ENCODE measurements around the gene NPNT. TPM values are rescaled to one million over a fixed set of nuclear protein-coding genes. Genes with fewer than 3 reads are reported as not detected.

The NPNT gene
- total RNA-seq, 1 donor from 2014 or later = not detected

DNA sequence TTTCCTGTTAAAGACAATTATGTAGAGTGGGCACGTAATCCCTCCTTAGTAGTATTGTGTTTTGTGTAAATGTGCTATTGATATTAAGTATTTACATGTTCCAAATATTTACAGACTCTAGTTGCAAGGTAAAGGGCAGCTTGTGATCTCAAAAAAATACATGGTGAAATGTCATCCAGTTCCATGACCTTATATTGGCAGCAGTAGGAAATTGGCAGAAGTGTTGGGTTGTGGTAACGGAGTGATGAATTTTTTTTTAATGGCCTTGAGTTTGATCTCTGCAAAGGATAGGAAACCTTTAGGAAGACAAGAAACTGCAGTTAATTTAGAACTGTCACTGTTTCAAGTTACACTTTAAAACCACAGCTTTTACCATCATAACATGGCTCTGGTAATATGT lies 74.3 kb downstream of the NPNT start:
- H3K4me3 Mint-ChIP-seq = no peak overlapping the region
- no peak overlapping the region for H3K9ac ChIP-seq
- no peaks in the 10 kb centered on the region for H4K20me1 ChIP-seq (ENCODE audit: low read depth)
- H3K4me1 ChIP-seq = peaks cover 12% of the 10 kb centered on the region
- no peaks in the 10 kb centered on the region for H3K9me3 ChIP-seq (ENCODE audit: low read depth)
- no peaks in the 10 kb centered on the region for H3K36me3 Mint-ChIP-seq
- no peaks in the 10 kb centered on the region for H3K9me3 Mint-ChIP-seq
- no peaks in the 10 kb centered on the region for H3F3A ChIP-seq (ENCODE audit: low read depth)
- H3K27me3 ChIP-seq = no peaks in the 10 kb centered on the region
- TF ChIP-seq EZH2phosphoT487 (IDR thresholded peaks at IDR 0.05) = no peak
- TF ChIP-seq, protein P1, sequence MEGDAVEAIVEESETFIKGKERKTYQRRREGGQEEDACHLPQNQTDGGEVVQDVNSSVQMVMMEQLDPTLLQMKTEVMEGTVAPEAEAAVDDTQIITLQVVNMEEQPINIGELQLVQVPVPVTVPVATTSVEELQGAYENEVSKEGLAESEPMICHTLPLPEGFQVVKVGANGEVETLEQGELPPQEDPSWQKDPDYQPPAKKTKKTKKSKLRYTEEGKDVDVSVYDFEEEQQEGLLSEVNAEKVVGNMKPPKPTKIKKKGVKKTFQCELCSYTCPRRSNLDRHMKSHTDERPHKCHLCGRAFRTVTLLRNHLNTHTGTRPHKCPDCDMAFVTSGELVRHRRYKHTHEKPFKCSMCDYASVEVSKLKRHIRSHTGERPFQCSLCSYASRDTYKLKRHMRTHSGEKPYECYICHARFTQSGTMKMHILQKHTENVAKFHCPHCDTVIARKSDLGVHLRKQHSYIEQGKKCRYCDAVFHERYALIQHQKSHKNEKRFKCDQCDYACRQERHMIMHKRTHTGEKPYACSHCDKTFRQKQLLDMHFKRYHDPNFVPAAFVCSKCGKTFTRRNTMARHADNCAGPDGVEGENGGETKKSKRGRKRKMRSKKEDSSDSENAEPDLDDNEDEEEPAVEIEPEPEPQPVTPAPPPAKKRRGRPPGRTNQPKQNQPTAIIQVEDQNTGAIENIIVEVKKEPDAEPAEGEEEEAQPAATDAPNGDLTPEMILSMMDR (IDR thresholded peaks at IDR 0.05) = no peak
- TF ChIP-seq EZH2 (IDR thresholded peaks at IDR 0.05) = no peak
- no peaks in the 10 kb centered on the region for H3K36me3 ChIP-seq
- H3K79me2 ChIP-seq (ENCODE audit: low read depth) = no peaks in the 10 kb centered on the region
- no peak overlapping the region for H3K27ac ChIP-seq
- no peak overlapping the region for H2AFZ ChIP-seq (replicated peaks)
- no peak for DNase-seq (ENCODE audit: low spot score)
- H3K4me3 ChIP-seq = no peak overlapping the region
- H3K4me1 Mint-ChIP-seq = peaks cover 5% of the 10 kb centered on the region
- H3K27ac Mint-ChIP-seq = no peak overlapping the region
- no peaks in the 10 kb centered on the region for H3K27me3 Mint-ChIP-seq (ENCODE audit: insufficient read depth, low read depth)
- no peak overlapping the region for H3K4me2 ChIP-seq

GRCh38 chr4:105970371-105970770 lies 75.1 kb downstream of the NPNT start:
- H3K9me3 Mint-ChIP-seq = no peaks in the 10 kb centered on the region
- Histone ChIP-seq H3K79me2 (ENCODE audit: low read depth) (no peaks in the 10 kb centered on the region), H4K20me1 (ENCODE audit: low read depth) (no peaks in the 10 kb centered on the region), H3K9me3 (ENCODE audit: low read depth) (no peaks in the 10 kb centered on the region), H3K36me3 (no peaks in the 10 kb centered on the region), H3K4me1 (peaks cover 12% of the 10 kb centered on the region), H3K4me3 (no peak overlapping the region), H3K27ac (no peak overlapping the region), H3K4me2 (no peak overlapping the region), H3K9ac (no peak overlapping the region), H2AFZ (replicated peaks) (no peak overlapping the region), H3F3A (ENCODE audit: low read depth) (no peaks in the 10 kb centered on the region), H3K27me3 (no peaks in the 10 kb centered on the region)
- no peaks in the 10 kb centered on the region for H3K27me3 Mint-ChIP-seq (ENCODE audit: insufficient read depth, low read depth)
- no peaks in the 10 kb centered on the region for H3K36me3 Mint-ChIP-seq
- H3K27ac Mint-ChIP-seq = no peak overlapping the region
- no peak overlapping the region for H3K4me3 Mint-ChIP-seq
- DNase-seq (ENCODE audit: low spot score) = no peak
- TF ChIP-seq, protein P1 (IDR thresholded peaks at IDR 0.05) = no peak
- TF ChIP-seq EZH2 (IDR thresholded peaks at IDR 0.05) (no peak), EZH2phosphoT487 (IDR thresholded peaks at IDR 0.05) (no peak)
- peaks cover 5% of the 10 kb centered on the region for H3K4me1 Mint-ChIP-seq

GRCh38 chr4:105971036-105971435 lies 75.8 kb downstream of the NPNT start:
- no peaks in the 10 kb centered on the region for H3K79me2 ChIP-seq (ENCODE audit: low read depth)
- no peak for DNase-seq (ENCODE audit: low spot score)
- no peak overlapping the region for H3K27ac Mint-ChIP-seq
- H3K4me1 ChIP-seq = peaks cover 12% of the 10 kb centered on the region
- no peaks in the 10 kb centered on the region for H3K27me3 Mint-ChIP-seq (ENCODE audit: insufficient read depth, low read depth)
- no peak overlapping the region for H2AFZ ChIP-seq (replicated peaks)
- H4K20me1 ChIP-seq (ENCODE audit: low read depth) = no peaks in the 10 kb centered on the region
- H3K4me2 ChIP-seq = no peak overlapping the region
- H3K36me3 ChIP-seq = no peaks in the 10 kb centered on the region
- H3K4me1 Mint-ChIP-seq = peaks cover 2% of the 10 kb centered on the region
- H3K9ac ChIP-seq = no peak overlapping the region
- H3K4me3 ChIP-seq = no peak overlapping the region
- no peaks in the 10 kb centered on the region for H3K9me3 Mint-ChIP-seq
- no peak overlapping the region for H3K4me3 Mint-ChIP-seq
- H3K27ac ChIP-seq = no peak overlapping the region
- TF ChIP-seq EZH2 (IDR thresholded peaks at IDR 0.05) = no peak
- TF ChIP-seq EZH2phosphoT487 (IDR thresholded peaks at IDR 0.05) = no peak
- TF ChIP-seq, protein P1 (IDR thresholded peaks at IDR 0.05) = no peak
- H3K36me3 Mint-ChIP-seq = no peaks in the 10 kb centered on the region
- no peaks in the 10 kb centered on the region for H3K27me3 ChIP-seq
- H3K9me3 ChIP-seq (ENCODE audit: low read depth) = no peaks in the 10 kb centered on the region
- H3F3A ChIP-seq (ENCODE audit: low read depth) = no peaks in the 10 kb centered on the region

Data from neural progenitor cell (in vitro differentiated cells).